ENCODE results near the gene MARF1.
"Not testable (repeated sequence)": the region's sequence is repeated elsewhere in the genome, so short reads cannot be mapped to it uniquely, and the experiment has no call there.

The MARF1 gene

GRCh38 chr16:15660203-15660601 is 17.2 kb upstream of the MARF1 start:
- Histone ChIP-seq H3K4ac (ENCODE audit: low read depth, low read length) (no peak overlapping the region), H3K14ac (ENCODE audit: low read length) (no peak overlapping the region), H4K12ac (ENCODE audit: low read depth, low read length) (no peak overlapping the region), H3K79me2 (ENCODE audit: control insufficient read depth, insufficient read depth, low read length, poor library complexity) (no peaks in the 10 kb centered on the region), H2AFZ (ENCODE audit: insufficient read depth, low read length, poor library complexity) (no peak overlapping the region), H3K36me3 (ENCODE audit: control insufficient read depth in 1 of 2, insufficient read depth in 2 of 2, low read length in 2 of 2) (peaks cover 3 to 8% of the 10 kb centered on the region in 2 experiments), H3K18ac (ENCODE audit: low read length) (no peak overlapping the region), H2BK120ac (ENCODE audit: insufficient read depth, low read length, poor library complexity) (no peak overlapping the region), H3K9ac (ENCODE audit: low read length) (no peak overlapping the region), H3K27me3 (ENCODE audit: insufficient read depth, low read length) (no peaks in the 10 kb centered on the region), H3K27ac (ENCODE audit: low read depth, low read length) (no peak overlapping the region), H2BK12ac (ENCODE audit: low read length) (no peak overlapping the region), H3K79me1 (ENCODE audit: low read length) (no peaks in the 10 kb centered on the region), H3K9me3 (ENCODE audit: insufficient read depth, low read depth, low read length) (no peaks in the 10 kb centered on the region), H2AK5ac (ENCODE audit: low read length) (no peak overlapping the region), H4K8ac (ENCODE audit: low read depth, low read length) (no peak overlapping the region), H3K4me1 (ENCODE audit: control insufficient read depth in 1 of 2, insufficient read depth in 2 of 2, low read length in 2 of 2) (no peaks in the 10 kb centered on the region), H2BK5ac (ENCODE audit: low read depth, low read length, poor library complexity) (no peak overlapping the region), H4K91ac (ENCODE audit: low read depth, low read length) (no peak overlapping the region), H3K23ac (ENCODE audit: low read length) (no peak overlapping the region), H3K4me2 (ENCODE audit: low read length) (no peak overlapping the region), H3K4me3 (ENCODE audit: low read depth, low read length) (no peak overlapping the region)
- DNase-seq = no peak
- no CpG with 5 or more reads among the region's 5 CpGs for WGBS (ENCODE audit: extremely low coverage, insufficient coverage, insufficient read length)

DNA sequence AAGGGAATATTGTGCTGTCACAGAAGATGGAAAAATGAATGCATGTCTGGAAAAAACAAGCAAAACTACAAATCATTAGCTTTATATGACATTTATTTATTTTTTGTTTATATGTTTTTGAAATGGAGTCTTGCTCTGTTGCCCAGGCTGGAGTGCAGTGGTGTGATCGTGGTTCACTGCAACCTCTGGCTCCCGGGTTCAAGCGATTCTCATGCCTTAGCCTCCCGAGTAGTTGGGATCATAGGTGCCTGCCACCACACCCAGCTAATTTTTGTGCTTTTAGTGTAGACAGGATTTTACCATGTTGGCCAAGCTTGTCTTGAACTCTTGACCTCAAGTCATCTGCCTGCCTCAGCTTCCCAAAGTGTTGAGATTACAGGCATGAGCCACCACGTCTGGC is 15.6 kb upstream of the MARF1 start:
- no CpG with 5 or more reads among the region's 5 CpGs for WGBS (ENCODE audit: extremely low coverage, insufficient coverage, insufficient read length)
- Histone ChIP-seq H3K23ac (ENCODE audit: low read length) (no peak overlapping the region), H3K27ac (ENCODE audit: low read depth, low read length) (no peak overlapping the region), H2AFZ (ENCODE audit: insufficient read depth, low read length, poor library complexity) (no peak overlapping the region), H3K18ac (ENCODE audit: low read length) (no peak overlapping the region), H3K4ac (ENCODE audit: low read depth, low read length) (no peak overlapping the region), H2BK12ac (ENCODE audit: low read length) (no peak overlapping the region), H2BK120ac (ENCODE audit: insufficient read depth, low read length, poor library complexity) (no peak overlapping the region), H3K27me3 (ENCODE audit: insufficient read depth, low read length) (no peaks in the 10 kb centered on the region), H3K4me3 (ENCODE audit: low read depth, low read length) (no peak overlapping the region), H4K12ac (ENCODE audit: low read depth, low read length) (no peak overlapping the region), H3K36me3 (ENCODE audit: control insufficient read depth in 1 of 2, insufficient read depth in 2 of 2, low read length in 2 of 2) (peaks cover 2 to 3% of the 10 kb centered on the region in 2 experiments), H3K9me3 (ENCODE audit: insufficient read depth, low read depth, low read length) (no peaks in the 10 kb centered on the region), H4K8ac (ENCODE audit: low read depth, low read length) (no peak overlapping the region), H3K4me1 (ENCODE audit: control insufficient read depth in 1 of 2, insufficient read depth in 2 of 2, low read length in 2 of 2) (no peaks in the 10 kb centered on the region), H3K14ac (ENCODE audit: low read length) (no peak overlapping the region), H3K79me2 (ENCODE audit: control insufficient read depth, insufficient read depth, low read length, poor library complexity) (no peaks in the 10 kb centered on the region), H2AK5ac (ENCODE audit: low read length) (no peak overlapping the region), H2BK5ac (ENCODE audit: low read depth, low read length, poor library complexity) (no peak overlapping the region), H3K9ac (ENCODE audit: low read length) (no peak overlapping the region), H3K4me2 (ENCODE audit: low read length) (no peak overlapping the region), H3K79me1 (ENCODE audit: low read length) (no peaks in the 10 kb centered on the region), H4K91ac (ENCODE audit: low read depth, low read length) (no peak overlapping the region)
- DNase-seq = no peak

DNA sequence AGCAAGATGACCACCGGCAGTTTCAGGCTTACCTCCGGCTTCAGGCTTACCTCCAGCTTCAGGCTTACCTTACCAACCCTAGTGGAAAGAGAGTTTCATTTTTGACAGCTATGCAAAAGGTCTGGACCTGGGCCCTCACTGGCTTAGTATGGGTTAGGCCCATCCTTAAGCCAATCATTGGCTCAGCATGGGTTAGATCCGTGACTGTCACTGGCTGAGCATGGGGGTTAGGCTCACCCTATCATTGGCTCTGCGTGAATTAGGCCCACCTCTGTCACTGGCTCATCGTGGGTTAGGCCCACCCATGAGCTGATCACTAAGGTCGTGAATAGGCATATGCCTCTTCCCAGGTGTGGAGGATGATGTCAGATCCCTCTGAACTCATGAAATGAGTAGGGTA is 15.2 kb upstream of the MARF1 start:
- Histone ChIP-seq H4K91ac (ENCODE audit: low read depth, low read length) (no peak overlapping the region), H3K36me3 (ENCODE audit: control insufficient read depth in 1 of 2, insufficient read depth in 2 of 2, low read length in 2 of 2) (peaks cover 2 to 3% of the 10 kb centered on the region in 2 experiments), H4K8ac (ENCODE audit: low read depth, low read length) (no peak overlapping the region), H3K18ac (ENCODE audit: low read length) (no peak overlapping the region), H2BK120ac (ENCODE audit: insufficient read depth, low read length, poor library complexity) (no peak overlapping the region), H3K4me3 (ENCODE audit: low read depth, low read length) (no peak overlapping the region), H3K79me1 (ENCODE audit: low read length) (no peaks in the 10 kb centered on the region), H2BK12ac (ENCODE audit: low read length) (no peak overlapping the region), H2BK5ac (ENCODE audit: low read depth, low read length, poor library complexity) (no peak overlapping the region), H3K27me3 (ENCODE audit: insufficient read depth, low read length) (no peaks in the 10 kb centered on the region), H3K23ac (ENCODE audit: low read length) (no peak overlapping the region), H3K9ac (ENCODE audit: low read length) (no peak overlapping the region), H3K79me2 (ENCODE audit: control insufficient read depth, insufficient read depth, low read length, poor library complexity) (no peaks in the 10 kb centered on the region), H2AK5ac (ENCODE audit: low read length) (no peak overlapping the region), H3K4me1 (ENCODE audit: control insufficient read depth in 1 of 2, insufficient read depth in 2 of 2, low read length in 2 of 2) (no peaks in the 10 kb centered on the region), H3K27ac (ENCODE audit: low read depth, low read length) (no peak overlapping the region), H3K9me3 (ENCODE audit: insufficient read depth, low read depth, low read length) (no peaks in the 10 kb centered on the region), H3K4ac (ENCODE audit: low read depth, low read length) (no peak overlapping the region), H3K14ac (ENCODE audit: low read length) (no peak overlapping the region), H2AFZ (ENCODE audit: insufficient read depth, low read length, poor library complexity) (no peak overlapping the region), H3K4me2 (ENCODE audit: low read length) (no peak overlapping the region), H4K12ac (ENCODE audit: low read depth, low read length) (no peak overlapping the region)
- DNase-seq = no peak
- WGBS (ENCODE audit: extremely low coverage, insufficient coverage, insufficient read length) = no CpG with 5 or more reads among the region's 6 CpGs

DNA sequence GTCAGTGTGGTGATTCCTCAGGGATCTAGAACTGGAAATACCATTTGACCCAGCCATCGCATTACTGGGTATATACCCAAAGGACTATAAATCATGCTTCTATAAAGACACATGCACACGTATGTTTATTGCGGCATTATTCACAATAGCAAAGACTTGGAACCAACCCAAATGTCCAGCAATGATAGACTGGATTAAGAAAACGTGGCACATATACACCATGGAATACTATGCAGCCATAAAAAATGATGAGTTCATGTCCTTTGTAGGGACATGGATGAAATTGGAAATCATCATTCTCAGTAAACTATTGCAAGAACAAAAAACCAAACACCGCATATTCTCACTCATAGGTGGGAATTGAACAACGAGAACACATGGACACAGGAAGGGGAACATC is 12.6 kb upstream of the MARF1 start:
- not testable (repeated sequence) for H4K8ac ChIP-seq (ENCODE audit: low read depth, low read length); H3K9me3 ChIP-seq (ENCODE audit: insufficient read depth, low read depth, low read length); H3K4me3 ChIP-seq (ENCODE audit: low read depth, low read length); H3K4ac ChIP-seq (ENCODE audit: low read depth, low read length); H3K27me3 ChIP-seq (ENCODE audit: insufficient read depth, low read length); H3K4me2 ChIP-seq (ENCODE audit: low read length); H3K79me2 ChIP-seq (ENCODE audit: control insufficient read depth, insufficient read depth, low read length, poor library complexity); H2BK5ac ChIP-seq (ENCODE audit: low read depth, low read length, poor library complexity); H3K36me3 ChIP-seq (ENCODE audit: control insufficient read depth in 1 of 2, insufficient read depth in 2 of 2, low read length in 2 of 2); H2BK12ac ChIP-seq (ENCODE audit: low read length); DNase-seq; H4K12ac ChIP-seq (ENCODE audit: low read depth, low read length); H3K79me1 ChIP-seq (ENCODE audit: low read length); H3K4me1 ChIP-seq (ENCODE audit: control insufficient read depth in 1 of 2, insufficient read depth in 2 of 2, low read length in 2 of 2); H3K9ac ChIP-seq (ENCODE audit: low read length); H3K14ac ChIP-seq (ENCODE audit: low read length); H4K91ac ChIP-seq (ENCODE audit: low read depth, low read length); H2BK120ac ChIP-seq (ENCODE audit: insufficient read depth, low read length, poor library complexity); H3K18ac ChIP-seq (ENCODE audit: low read length); H3K27ac ChIP-seq (ENCODE audit: low read depth, low read length); H2AK5ac ChIP-seq (ENCODE audit: low read length); H2AFZ ChIP-seq (ENCODE audit: insufficient read depth, low read length, poor library complexity); H3K23ac ChIP-seq (ENCODE audit: low read length)
- no CpG with 5 or more reads among the region's 6 CpGs for WGBS (ENCODE audit: extremely low coverage, insufficient coverage, insufficient read length)

Measured in trophoblast cell (in vitro differentiated cells and primary cell).